SH-SY5Y (cell line): ENCODE measurements around the gene DPCD.

Experiments used
- GATA2 ChIP-seq: IDR thresholded peaks from 2 replicates; pipeline ENCODE4 v1.6.1; 2011; ENCODE audit warnings: mild to moderate bottlenecking, low read depth, low read length
- GATA3 ChIP-seq: IDR thresholded peaks from 2 replicates; pipeline ENCODE4 v1.6.1; 2011; ENCODE audit warnings: low read depth, mild to moderate bottlenecking, low read length, moderate library complexity

- TF ChIP-seq GATA3 (no peak), GATA2 (no peak)
Observed at GRCh38 chr10:101578192-101578591, 9.9 kb upstream of the DPCD start.
